Small intestine (tissue), 7 donors: Measurements from ENCODE around the gene LRPAP1. TPM values are rescaled to one million over a fixed set of nuclear protein-coding genes. Genes with fewer than 3 reads are reported as not detected.

Experiments used
- DNase-seq, 2 donors: peaks; one replicate each; pipeline versions ENCODE4 v3.0.0 to v3.0.0-alpha.2; 2013
- FAIRE-seq: peaks from 2 replicates; lab custom pipeline; 2012; peaks lifted over from hg19 to GRCh38; lab: Jason Lieb, UNC
- H3K27ac ChIP-seq, 3 donors: one replicate each; pipeline ENCODE4 v1.5.1; 2013; ENCODE audit warnings: low read length in 2 of 3, mild to moderate bottlenecking in 2 of 3, control low read depth in 1 of 3, inconsistent platforms in 1 of 3, low read depth in 1 of 3, moderate library complexity in 1 of 3
- H3K27me3 ChIP-seq, 3 donors: one replicate each; pipeline ENCODE4 v1.6.1; 2013; ENCODE audit warnings: low read length in 3 of 3, inconsistent platforms in 1 of 3; ENCODE audit not compliant: control insufficient read depth in 3 of 3, insufficient read depth in 3 of 3
- H3K36me3 ChIP-seq, 3 donors: one replicate each; pipeline ENCODE4 v1.6.1; 2013; ENCODE audit warnings: low read length in 3 of 3, inconsistent platforms in 1 of 3, low read depth in 1 of 3, mild to moderate bottlenecking in 1 of 3, moderate library complexity in 1 of 3; ENCODE audit not compliant: control insufficient read depth in 3 of 3, insufficient read depth in 2 of 3
- H3K4me1 ChIP-seq, 3 donors: one replicate each; pipeline ENCODE4 v1.6.1; 2013; ENCODE audit warnings: low read length in 2 of 3, inconsistent platforms in 1 of 3, low read depth in 1 of 3, mild to moderate bottlenecking in 1 of 3, moderate library complexity in 1 of 3; ENCODE audit not compliant: control insufficient read depth in 3 of 3, insufficient read depth in 2 of 3
- H3K4me3 ChIP-seq, 3 donors: one replicate each; pipeline ENCODE4 v1.5.1; 2013; ENCODE audit warnings: low read length in 3 of 3, control low read depth in 1 of 3, inconsistent platforms in 1 of 3, low read depth in 1 of 3, mild to moderate bottlenecking in 1 of 3, moderate library complexity in 1 of 3
- H3K9me3 ChIP-seq, 2 donors: one replicate each; pipeline ENCODE4 v1.6.1; 2013; ENCODE audit warnings: low read depth in 1 of 2, low read length in 1 of 2; ENCODE audit not compliant: control insufficient read depth in 2 of 2, insufficient read depth in 1 of 2
- WGBS, 3 donors: extraction: QIAGEN DNeasy Blood & Tissue Kit; methylation state at CpG; one replicate each; pipeline ENCODE4 v1.1.7; 2013; 5-methylcytosine and 5-hydroxymethylcytosine counted together
- polyA plus RNA-seq, 4 donors: library from polyadenylated mRNA; stranded (reverse) in 3 of 4; unstranded in 1 of 4; fragments of 200-250 nt in 3 of 4; fragments of 120-200 nt in 1 of 4; gene quantifications; one replicate each; pipeline versions ENCODE4 v1.2.1 to v1.2.3, GENCODE V29; 2013
- donor health status: healthy with polysubstance abuse.
- donor health status: control.
- donor health status: control.
- donor health status: Bipolar disorder and iron deficiency.
- donor health status: healthy.

Gene LRPAP1
- polyA plus RNA-seq, 4 donors = 20.1 to 268 (median 69.6) TPM

GRCh38 chr4:3501825-3502425, 30.3 kb downstream of the LRPAP1 start:
- Histone ChIP-seq H3K9me3 (no peaks in the 10 kb centered on the region), H3K27me3 (no peaks in the 10 kb centered on the region), H3K36me3 (peaks cover 2 to 88% (median 6%) of the 10 kb centered on the region in 3 donors), H3K4me3 (no peak overlapping the region), H3K4me1 (peaks cover 0 to 12% (median 0%) of the 10 kb centered on the region in 3 donors), H3K27ac (no peak overlapping the region)
- WGBS, 3 donors = 85 to 92% (median 90%) methylated on average over 19 of the region's 19 CpGs
- FAIRE-seq (no peak), DNase-seq (no peak)

- Histone ChIP-seq H3K27ac (no peak overlapping the region), H3K36me3 (peaks cover 0 to 84% (median 6%) of the 10 kb centered on the region in 3 donors), H3K27me3 (no peaks in the 10 kb centered on the region), H3K9me3 (no peaks in the 10 kb centered on the region), H3K4me3 (no peak overlapping the region), H3K4me1 (peaks cover 0 to 18% (median 0%) of the 10 kb centered on the region in 3 donors)
- 86 to 92% (median 89%) methylated on average over 22 to 24 of the region's 24 CpGs for WGBS, 3 donors
- DNase-seq (no peak), FAIRE-seq (no peak)
These were observed 30.9 kb downstream of the LRPAP1 start for GRCh38 chr4:3501126-3501824.

- FAIRE-seq = no peak
- no peak overlapping the region for H3K27ac ChIP-seq
- no peak for DNase-seq
- 89 to 95% (median 91%) methylated on average over 26 to 29 of the region's 29 CpGs for WGBS, 3 donors
- H3K4me3 ChIP-seq = no peak overlapping the region
- peaks cover 0 to 22% (median 0%) of the 10 kb centered on the region in 3 donors for H3K4me1 ChIP-seq
- peaks cover 0 to 79% (median 5%) of the 10 kb centered on the region in 3 donors for H3K36me3 ChIP-seq
- no peaks in the 10 kb centered on the region for H3K27me3 ChIP-seq
- no peaks in the 10 kb centered on the region for H3K9me3 ChIP-seq
These were observed 31.6 kb downstream of the LRPAP1 start for GRCh38 chr4:3500634-3501101.

GRCh38 chr4:3500111-3500510, 32.1 kb downstream of the LRPAP1 start:
- Histone ChIP-seq H3K4me3 (no peak overlapping the region), H3K4me1 (peaks cover 0 to 28% (median 0%) of the 10 kb centered on the region in 3 donors), H3K27ac (no peak overlapping the region), H3K27me3 (no peaks in the 10 kb centered on the region), H3K36me3 (peaks cover 0 to 75% (median 5%) of the 10 kb centered on the region in 3 donors), H3K9me3 (no peaks in the 10 kb centered on the region)
- WGBS, 3 donors = 94 to 100% (median 97%) methylated on average over 8 to 17 of the region's 17 CpGs
- DNase-seq (no peak), FAIRE-seq (no peak)

- peaks cover 0 to 32% (median 0%) of the 10 kb centered on the region in 3 donors for H3K4me1 ChIP-seq
- H3K4me3 ChIP-seq = no peak overlapping the region
- 91 to 94% (median 91%) methylated on average over 11 to 12 of the region's 12 CpGs for WGBS, 3 donors
- DNase-seq = no peak
- peaks cover 0 to 3% (median 0%) of the 10 kb centered on the region in 3 donors for H3K27me3 ChIP-seq
- no peak for FAIRE-seq
- no peak overlapping the region for H3K27ac ChIP-seq
- peaks cover 0 to 71% (median 2%) of the 10 kb centered on the region in 3 donors for H3K36me3 ChIP-seq
- no peaks in the 10 kb centered on the region for H3K9me3 ChIP-seq
These were observed 32.5 kb downstream of the LRPAP1 start for GRCh38 chr4:3499710-3500109.

- DNase-seq (no peak), FAIRE-seq (no peak)
- 71 to 84% (median 79%) methylated on average over 19 to 20 of the region's 20 CpGs for WGBS, 3 donors
- Histone ChIP-seq H3K36me3 (peaks cover 0 to 69% (median 2%) of the 10 kb centered on the region in 3 donors), H3K4me3 (no peak overlapping the region), H3K27ac (no peak overlapping the region), H3K27me3 (peaks cover 0 to 4% (median 0%) of the 10 kb centered on the region in 3 donors), H3K4me1 (peaks cover 0 to 39% (median 0%) of the 10 kb centered on the region in 3 donors), H3K9me3 (no peaks in the 10 kb centered on the region)
These were observed 33.2 kb downstream of the LRPAP1 start for GRCh38 chr4:3498901-3499510.

GRCh38 chr4:3498407-3498806, 33.8 kb downstream of the LRPAP1 start:
- Histone ChIP-seq H3K9me3 (no peaks in the 10 kb centered on the region), H3K27ac (no peak overlapping the region), H3K27me3 (peaks cover 0 to 4% (median 0%) of the 10 kb centered on the region in 3 donors), H3K4me3 (no peak overlapping the region), H3K4me1 (peaks cover 0 to 45% (median 0%) of the 10 kb centered on the region in 3 donors), H3K36me3 (peaks cover 0 to 67% (median 2%) of the 10 kb centered on the region in 3 donors)
- WGBS, 3 donors = 71 to 87% (median 84%) methylated on average over 10 to 11 of the region's 11 CpGs
- FAIRE-seq (no peak), DNase-seq (no peak)
